Body of pancreas (tissue), 4 donors: ENCODE data around the gene DEGS1. TPM values are rescaled to one million over a fixed set of nuclear protein-coding genes. Genes with fewer than 3 reads are reported as not detected.

ENCODE experiments used
- ATAC-seq: fragments of 150-250 bp; one replicate; pipeline ENCODE4 v1.9.1; 2016
- DNase-seq, 4 donors: peaks; one replicate each; pipeline ENCODE4 v3.0.0-alpha.2; 2019
- H3K27ac ChIP-seq, 4 donors: fragments of 200-600 bp; sonication (generic); 1 replicate in 3 of 4; 2 replicates in 1 of 4; pipeline versions ENCODE4 v1.5.1 to v1.6.1; 2016 to 2019; ENCODE audit warnings: mild to moderate bottlenecking in 1 of 4, mixed read lengths in 1 of 4, moderate library complexity in 1 of 4
- H3K27me3 ChIP-seq, 2 donors: fragments of 200-600 bp; sonication (generic); one replicate each; pipeline ENCODE4 v1.6.0; 2016; ENCODE audit warnings: mild to moderate bottlenecking in 1 of 2
- H3K36me3 ChIP-seq, 2 donors: fragments of 200-600 bp; sonication (generic); replicated peaks in 1 of 2; 2 replicates each; pipeline ENCODE4 v1.5.1; 2016; ENCODE audit warnings: low read depth in 2 of 2; ENCODE audit not compliant: insufficient read depth in 1 of 2
- H3K4me1 ChIP-seq: fragments of 200-600 bp; sonication (generic); one replicate; pipeline ENCODE4 v1.6.0; 2016
- H3K4me3 ChIP-seq, 2 donors: fragments of 200-600 bp; sonication (generic); 1 replicate in 1 of 2; 2 replicates in 1 of 2; pipeline ENCODE4 v1.5.1; 2016 to 2019
- H3K9me3 ChIP-seq, 3 donors: fragments of 200-600 bp; sonication (generic); 1 replicate in 2 of 3; 2 replicates in 1 of 3; pipeline ENCODE4 v1.5.1; 2016
- CTCF ChIP-seq, 7 experiments: fragments of 450-650 bp in 4 of 7; fragments of 200-600 bp in 3 of 7; sonication (generic) in 3 of 7; IDR thresholded peaks; one replicate each; pipeline ENCODE4 v1.5.1; 2016 to 2019; ENCODE audit warnings: antibody characterized with exemption in 7 of 7
- POLR2A ChIP-seq, 3 donors: fragments of 450-650 bp; IDR thresholded peaks; one replicate each; pipeline ENCODE4 v1.6.1; 2016; ENCODE audit warnings: antibody characterized with exemption in 3 of 3, mild to moderate bottlenecking in 2 of 3
- WGBS, 2 donors: methylation state at CpG; one replicate each; pipeline ENCODE4 v1.1.5; 2017; 5-methylcytosine and 5-hydroxymethylcytosine counted together
- intact Hi-C: fragments of 100-400 bp; cut with DNase I; formaldehyde crosslinking; loops from one replicate; pipeline ENCODE4 v1.15.1; 2023
- total RNA-seq, 2 donors: library from RNA; depleted of rRNA; stranded (reverse); fragments of >200 nt; gene quantifications; one replicate each; pipeline ENCODE4 v1.1.0, GENCODE V29; 2016

DEGS1 gene
- total RNA-seq, 2 donors from 2014 or later, result 16.3 to 18.5 TPM

GRCh38 chr1:224160171-224160682 lies 22.8 kb upstream of the DEGS1 start:
- DNase-seq (no peak), ATAC-seq (no peak)
- Histone ChIP-seq H3K4me1 (no peaks in the 10 kb centered on the region), H3K9me3 (no peaks in the 10 kb centered on the region), H3K36me3 (peaks cover 0 to 10% of the 10 kb centered on the region in 2 donors), H3K27ac (no peak overlapping the region), H3K27me3 (no peaks in the 10 kb centered on the region), H3K4me3 (no peak overlapping the region)
- intact Hi-C loops, result no loop called here
- 91% methylated on average over 9 of the region's 9 CpGs for WGBS, 2 donors
- TF ChIP-seq CTCF (IDR thresholded peaks at IDR 0.05) (no peak), POLR2A (IDR thresholded peaks at IDR 0.05) (no peak)

GRCh38 chr1:224162768-224163167 lies 20.3 kb upstream of the DEGS1 start:
- intact Hi-C loops, result no loop called here
- Histone ChIP-seq H3K36me3 (peaks cover 0 to 5% of the 10 kb centered on the region in 2 donors), H3K4me1 (no peaks in the 10 kb centered on the region), H3K4me3 (no peak overlapping the region), H3K9me3 (no peaks in the 10 kb centered on the region), H3K27me3 (no peaks in the 10 kb centered on the region), H3K27ac (no peak overlapping the region)
- DNase-seq (no peak), ATAC-seq (no peak)
- TF ChIP-seq POLR2A (IDR thresholded peaks at IDR 0.05) (no peak), CTCF (IDR thresholded peaks at IDR 0.05) (no peak)
- WGBS, 2 donors, result 95 to 97% methylated on average over 7 to 8 of the region's 8 CpGs

GRCh38 chr1:224163311-224163710 lies 19.7 kb upstream of the DEGS1 start:
- Histone ChIP-seq H3K9me3 (no peaks in the 10 kb centered on the region), H3K4me3 (no peak overlapping the region), H3K36me3 (peaks cover 0 to 4% of the 10 kb centered on the region in 2 donors), H3K27me3 (no peaks in the 10 kb centered on the region), H3K27ac (no peak overlapping the region), H3K4me1 (no peaks in the 10 kb centered on the region)
- ATAC-seq (no peak), DNase-seq (no peak)
- TF ChIP-seq CTCF (IDR thresholded peaks at IDR 0.05) (no peak), POLR2A (IDR thresholded peaks at IDR 0.05) (no peak)
- intact Hi-C loops, result no loop called here
- WGBS, 2 donors, result 75 to 86% methylated on average over 2 of the region's 2 CpGs

- Histone ChIP-seq H3K27me3 (no peaks in the 10 kb centered on the region), H3K9me3 (no peaks in the 10 kb centered on the region), H3K4me3 (no peak overlapping the region), H3K4me1 (no peaks in the 10 kb centered on the region), H3K27ac (peak overlapping the region in 1 of 4 donors; percentile 61), H3K36me3 (no peaks in the 10 kb centered on the region)
- no peak for ATAC-seq
- TF ChIP-seq POLR2A (IDR thresholded peaks at IDR 0.05) (no peak), CTCF (IDR thresholded peaks at IDR 0.05) (no peak)
- WGBS, 2 donors, result 42 to 55% methylated on average over 5 of the region's 5 CpGs
- intact Hi-C loops, result no loop called here
- DNase-seq, result peak in 1 of 4 donors; percentile 37
Measured at GRCh38 chr1:224168859-224169380, 14.1 kb upstream of the DEGS1 start.

- peak overlapping the region in 1 of 4 donors; percentile 61 for H3K27ac ChIP-seq
- no peaks in the 10 kb centered on the region for H3K9me3 ChIP-seq
- H3K36me3 ChIP-seq, result no peaks in the 10 kb centered on the region
- no peak overlapping the region for H3K4me3 ChIP-seq
- no peaks in the 10 kb centered on the region for H3K27me3 ChIP-seq
- intact Hi-C loops, result no loop called here
- H3K4me1 ChIP-seq, result no peaks in the 10 kb centered on the region
- TF ChIP-seq POLR2A (IDR thresholded peaks at IDR 0.05) (no peak), CTCF (IDR thresholded peaks at IDR 0.05) (no peak)
- ATAC-seq (no peak), DNase-seq (no peak)
- WGBS, 2 donors, result 77 to 93% methylated on average over 4 of the region's 4 CpGs
Measured at GRCh38 chr1:224169718-224170270, 13.2 kb upstream of the DEGS1 start.
